ENCODE measurements around the gene SELPLG.

DNA sequence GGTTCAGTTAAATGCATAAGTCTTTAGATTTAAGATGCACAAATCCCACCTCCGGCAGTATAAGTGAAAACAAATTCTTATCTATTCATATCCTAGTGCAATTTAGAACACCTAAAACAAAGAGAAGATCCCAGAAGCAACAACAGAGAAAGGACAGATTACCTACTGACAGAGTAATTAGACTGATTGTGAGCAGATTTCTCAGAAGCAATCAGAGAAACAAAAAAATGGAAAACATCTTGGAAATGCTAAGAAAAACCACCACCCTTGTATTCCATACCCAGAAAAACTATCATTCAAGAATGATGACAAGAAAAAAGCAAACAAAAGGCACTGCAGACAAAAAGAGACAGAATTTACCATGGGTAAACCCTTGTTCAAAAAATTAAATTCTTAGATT lies 47.6 kb upstream of the SELPLG start:
- TF ChIP-seq CTCF (IDR thresholded peaks at IDR 0.05) (no peak), EZH2 (IDR thresholded peaks at IDR 0.05) (no peak)

All from neural progenitor cell (in vitro differentiated cells).